ENCODE results near the gene DNAJA3. TPM values are rescaled to one million over a fixed set of nuclear protein-coding genes. Genes with fewer than 3 reads are reported as not detected.

DNAJA3 gene
- total RNA-seq, 1 donor from 2014 or later: 27.3 TPM

GRCh38 chr16:4377573-4378154 lies 48.0 kb upstream of the DNAJA3 start:
- H3K4me3 Mint-ChIP-seq: peak overlapping the region; percentile 46

GRCh38 chr16:4378161-4378666 lies 47.5 kb upstream of the DNAJA3 start:
- no peaks in the 10 kb centered on the region for H3K36me3 ChIP-seq

More at GRCh38 chr16:4377573-4378154, 48.0 kb upstream of the DNAJA3 start:
- no peak for TF ChIP-seq EZH2 (IDR thresholded peaks at IDR 0.05)
- peak; percentile 36 for TF ChIP-seq CTCF (IDR thresholded peaks at IDR 0.05)
- TF ChIP-seq EZH2phosphoT487 (IDR thresholded peaks at IDR 0.05): no peak
- Histone ChIP-seq H3K4me2 (no peak overlapping the region), H3K9ac (no peak overlapping the region), H3K79me2 (ENCODE audit: low read depth) (peaks cover 4% of the 10 kb centered on the region), H3K9me3 (ENCODE audit: low read depth) (no peaks in the 10 kb centered on the region), H3K4me3 (no peak overlapping the region), H3K27me3 (no peaks in the 10 kb centered on the region), H3F3A (ENCODE audit: low read depth) (peaks cover 25% of the 10 kb centered on the region), H3K27ac (no peak overlapping the region), H3K36me3 (no peaks in the 10 kb centered on the region), H3K4me1 (peaks cover 46% of the 10 kb centered on the region), H2AFZ (replicated peaks) (no peak overlapping the region), H4K20me1 (ENCODE audit: low read depth) (peaks cover 47% of the 10 kb centered on the region)
- Mint-ChIP-seq H3K4me1 (peaks cover 43% of the 10 kb centered on the region), H3K36me3 (no peaks in the 10 kb centered on the region), H3K27me3 (ENCODE audit: insufficient read depth, low read depth) (peaks cover 5% of the 10 kb centered on the region), H3K9me3 (no peaks in the 10 kb centered on the region), H3K27ac (peak overlapping the region; percentile 94)
- peak; percentile 40 for DNase-seq (ENCODE audit: low spot score)

GRCh38 chr16:4378999-4379690 lies 46.5 kb upstream of the DNAJA3 start:
- H3K4me1 ChIP-seq: peaks cover 31% of the 10 kb centered on the region
- H2AFZ ChIP-seq (replicated peaks): no peak overlapping the region
- Mint-ChIP-seq H3K4me3 (no peak overlapping the region), H3K27me3 (ENCODE audit: insufficient read depth, low read depth) (peaks cover 4% of the 10 kb centered on the region), H3K4me1 (peaks cover 36% of the 10 kb centered on the region), H3K27ac (no peak overlapping the region), H3K36me3 (no peaks in the 10 kb centered on the region), H3K9me3 (no peaks in the 10 kb centered on the region)
- peaks cover 4% of the 10 kb centered on the region for H3K79me2 ChIP-seq (ENCODE audit: low read depth)
- no peak overlapping the region for H3K4me2 ChIP-seq
- DNase-seq (ENCODE audit: low spot score): no peak
- no peaks in the 10 kb centered on the region for H3K36me3 ChIP-seq
- H3K27ac ChIP-seq: no peak overlapping the region
- no peaks in the 10 kb centered on the region for H3K9me3 ChIP-seq (ENCODE audit: low read depth)
- peaks cover 10% of the 10 kb centered on the region for H3F3A ChIP-seq (ENCODE audit: low read depth)
- H3K9ac ChIP-seq: no peak overlapping the region
- H3K4me3 ChIP-seq: no peak overlapping the region
- peaks cover 35% of the 10 kb centered on the region for H4K20me1 ChIP-seq (ENCODE audit: low read depth)
- H3K27me3 ChIP-seq: no peaks in the 10 kb centered on the region
- TF ChIP-seq CTCF (IDR thresholded peaks at IDR 0.05) (no peak), EZH2phosphoT487 (IDR thresholded peaks at IDR 0.05) (no peak)

More at GRCh38 chr16:4378161-4378666, 47.5 kb upstream of the DNAJA3 start:
- H3K36me3 Mint-ChIP-seq: no peaks in the 10 kb centered on the region
- peaks cover 40% of the 10 kb centered on the region for H3K4me1 ChIP-seq
- H4K20me1 ChIP-seq (ENCODE audit: low read depth): peaks cover 42% of the 10 kb centered on the region
- no peaks in the 10 kb centered on the region for H3K9me3 Mint-ChIP-seq
- H2AFZ ChIP-seq (replicated peaks): no peak overlapping the region
- peaks cover 3% of the 10 kb centered on the region for H3K27me3 Mint-ChIP-seq (ENCODE audit: insufficient read depth, low read depth)
- H3K9me3 ChIP-seq (ENCODE audit: low read depth): no peaks in the 10 kb centered on the region
- H3K4me2 ChIP-seq: no peak overlapping the region
- no peak overlapping the region for H3K9ac ChIP-seq
- DNase-seq (ENCODE audit: low spot score): no peak
- peak overlapping the region; percentile 46 for H3K4me3 Mint-ChIP-seq
- peaks cover 40% of the 10 kb centered on the region for H3K4me1 Mint-ChIP-seq
- H3K79me2 ChIP-seq (ENCODE audit: low read depth): peaks cover 4% of the 10 kb centered on the region
- no peak overlapping the region for H3K4me3 ChIP-seq
- H3K27ac ChIP-seq: no peak overlapping the region
- peak overlapping the region; percentile 94 for H3K27ac Mint-ChIP-seq
- no peaks in the 10 kb centered on the region for H3K27me3 ChIP-seq
- TF ChIP-seq EZH2phosphoT487 (IDR thresholded peaks at IDR 0.05) (no peak), CTCF (IDR thresholded peaks at IDR 0.05) (no peak), EZH2 (IDR thresholded peaks at IDR 0.05) (no peak)
- peaks cover 19% of the 10 kb centered on the region for H3F3A ChIP-seq (ENCODE audit: low read depth)
